Measurements from ENCODE around the gene ARL5B.

ARL5B gene

DNA sequence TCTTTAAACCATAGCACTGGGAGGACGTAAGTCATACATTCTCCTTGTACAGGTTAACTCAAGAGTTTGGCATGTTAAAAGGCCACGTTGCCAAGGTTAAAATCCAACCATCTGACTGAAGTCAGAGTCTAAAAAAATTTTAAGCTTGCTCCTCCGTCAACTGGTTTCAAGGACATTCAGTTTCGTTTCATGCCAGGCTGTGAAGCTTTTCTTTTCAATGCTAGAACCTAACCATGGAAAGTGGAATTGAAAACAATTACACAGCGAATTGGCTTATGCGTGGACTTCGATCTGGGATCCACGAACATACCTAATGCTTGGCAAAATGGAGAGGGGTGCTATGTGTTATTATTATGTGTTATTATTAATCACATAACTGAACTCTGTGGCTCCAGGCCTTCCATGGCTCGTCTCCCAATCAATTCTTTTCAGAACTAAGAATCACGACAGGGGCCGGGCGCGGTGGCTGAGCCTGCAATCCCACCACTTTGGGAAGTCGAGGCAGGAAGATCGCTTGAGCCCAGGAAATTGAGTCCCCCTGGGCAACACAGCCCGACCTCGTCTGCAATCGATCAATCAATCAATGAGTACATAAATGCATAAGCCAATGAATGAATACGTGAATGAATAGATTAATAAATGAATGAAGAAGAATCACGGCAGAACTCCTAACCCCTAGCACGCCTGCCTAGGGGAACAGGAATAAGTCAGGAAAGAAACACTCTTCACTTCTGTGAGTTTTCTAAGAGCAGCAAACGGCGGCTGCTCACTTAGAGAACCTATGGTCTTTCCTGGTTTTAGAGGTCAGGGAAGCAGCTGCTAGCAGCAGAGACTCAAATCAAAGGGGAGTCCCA lies 733 bp upstream of the ARL5B start:
- in situ Hi-C loops (cut with MboI; ENCODE audit: low sequenced_read_pairs) = no loop called here

DNA sequence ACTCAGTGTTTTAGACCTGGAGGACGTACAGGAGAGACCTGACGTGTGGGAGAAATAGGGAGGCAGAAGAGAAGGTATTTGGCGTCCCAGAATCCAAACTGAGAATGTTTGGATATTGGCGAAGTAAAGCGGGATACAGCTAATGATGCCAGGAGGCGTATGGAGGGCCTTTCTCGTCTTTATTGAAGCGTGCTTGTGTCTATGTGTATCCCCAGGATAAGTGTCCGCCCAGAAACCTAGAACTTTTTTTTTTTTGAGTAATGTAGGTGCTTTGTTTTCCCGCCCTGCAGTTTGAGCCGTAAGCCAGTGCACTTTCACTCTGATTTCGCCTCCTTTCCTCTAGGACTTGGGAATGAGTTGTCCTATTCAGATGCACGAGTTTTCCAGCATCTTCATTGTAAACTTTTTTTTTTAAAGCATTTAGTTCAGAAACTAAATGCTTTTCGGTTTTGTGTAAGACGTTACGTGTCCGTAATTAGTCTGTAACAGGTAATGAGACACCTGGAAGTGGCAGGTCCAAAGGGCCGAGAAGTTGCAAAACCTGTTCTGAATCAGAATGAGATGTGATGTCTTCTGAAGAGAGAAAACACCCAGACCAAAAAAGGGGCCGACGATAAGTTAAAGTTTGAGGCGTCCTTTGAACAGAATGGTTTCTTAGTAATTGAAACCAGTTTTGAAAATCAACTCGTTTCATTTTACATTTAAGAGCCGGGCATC lies 746 bp downstream of the ARL5B start:
- in situ Hi-C loops (cut with MboI; ENCODE audit: low sequenced_read_pairs) = no loop called here

DNA sequence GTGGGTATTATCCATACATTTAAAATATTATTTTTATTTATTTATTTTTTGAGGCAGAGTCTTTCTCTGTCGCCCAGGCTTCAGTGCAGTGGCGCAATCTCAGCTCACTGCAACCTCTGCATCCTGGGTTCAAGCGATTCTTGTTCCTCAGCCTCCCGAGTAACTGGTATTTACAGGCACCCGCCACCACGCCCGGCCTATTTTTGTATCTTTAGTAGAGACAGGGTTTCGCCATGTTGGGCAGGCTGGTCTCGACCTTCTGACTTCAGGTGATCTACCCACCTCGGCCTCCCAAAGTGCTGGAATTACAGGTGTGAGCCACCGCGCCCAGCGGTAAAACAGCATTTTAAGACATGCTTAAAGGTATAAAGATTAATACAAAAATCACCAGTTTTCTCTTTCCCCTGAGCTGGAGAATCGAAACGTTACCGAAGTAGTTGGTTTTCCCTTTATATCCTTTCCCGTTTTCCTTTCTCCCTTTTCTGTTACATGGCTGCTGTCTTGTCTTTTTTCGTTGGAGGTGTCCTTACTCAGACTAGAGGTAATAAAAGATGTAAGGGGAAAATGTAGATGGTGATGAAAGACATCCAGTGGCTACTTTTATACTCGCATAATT lies 1.7 kb downstream of the ARL5B start:
- in situ Hi-C loops (cut with MboI; ENCODE audit: low sequenced_read_pairs) = no loop called here

DNA sequence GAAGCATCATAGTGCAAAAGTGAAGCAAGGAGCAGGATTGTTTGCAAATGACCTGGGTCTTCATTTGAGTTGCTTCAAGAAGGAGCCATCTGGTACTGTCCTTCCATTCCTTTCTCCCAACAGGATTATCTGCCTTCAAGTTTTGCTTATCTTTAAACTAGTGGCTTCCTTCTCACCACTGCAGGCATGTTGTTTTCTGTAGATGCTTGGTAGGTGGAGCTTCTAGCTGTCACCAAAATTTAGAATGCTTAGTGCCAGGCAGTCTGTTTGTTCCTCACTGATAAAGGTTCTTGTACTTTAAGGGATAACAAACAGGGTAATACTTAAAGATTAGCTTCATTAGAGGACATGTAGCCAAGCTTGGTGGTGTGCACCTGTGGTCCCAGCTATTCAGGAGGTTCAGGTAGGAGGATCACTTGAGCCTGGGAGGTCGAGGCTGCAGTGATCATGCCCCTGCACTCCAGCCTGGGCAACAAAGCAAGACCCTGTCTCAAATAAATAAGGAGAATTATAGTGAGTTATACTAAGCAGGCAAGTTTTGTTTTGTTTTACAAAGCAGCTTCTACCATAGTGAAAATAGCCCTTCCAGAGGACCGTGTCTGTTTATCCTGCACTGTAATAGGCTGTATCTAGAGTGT lies 5.7 kb downstream of the ARL5B start:
- in situ Hi-C loops (cut with MboI; ENCODE audit: low sequenced_read_pairs) = no loop called here

DNA sequence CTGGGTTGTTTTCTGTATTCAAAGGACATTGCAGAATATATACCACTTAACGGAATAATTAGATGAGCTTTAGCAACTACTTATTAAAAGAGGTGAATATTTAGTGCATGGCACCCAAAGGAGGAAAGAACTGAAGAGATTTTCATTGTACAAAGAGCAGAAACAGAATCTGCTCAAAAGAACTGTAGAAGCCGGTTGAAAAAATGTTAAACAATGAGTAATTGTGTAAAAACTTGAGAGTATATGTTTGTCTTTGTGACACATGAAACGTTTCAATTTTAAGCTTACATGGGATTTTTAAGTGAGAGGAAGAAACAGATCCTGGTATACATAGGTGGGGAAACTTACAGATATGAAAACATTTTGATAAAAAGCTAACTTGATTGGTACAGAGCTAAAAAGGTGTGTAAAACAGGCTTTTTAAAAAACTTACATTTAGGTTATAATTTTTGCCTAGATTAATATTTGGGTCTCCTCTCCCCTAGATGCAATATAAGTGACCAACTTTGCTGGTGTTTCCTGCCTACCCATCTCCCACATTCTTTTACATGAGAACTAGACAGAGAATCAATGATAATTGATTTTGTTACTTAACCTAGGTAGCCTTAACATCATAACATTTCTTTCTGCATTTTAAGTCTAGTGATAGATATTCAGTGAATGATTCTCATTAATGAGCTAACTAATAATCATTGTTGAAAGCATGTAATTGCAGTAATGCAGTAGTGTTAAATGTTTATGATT lies 6.8 kb downstream of the ARL5B start:
- in situ Hi-C loops (cut with MboI; ENCODE audit: low sequenced_read_pairs) = no loop called here

DNA sequence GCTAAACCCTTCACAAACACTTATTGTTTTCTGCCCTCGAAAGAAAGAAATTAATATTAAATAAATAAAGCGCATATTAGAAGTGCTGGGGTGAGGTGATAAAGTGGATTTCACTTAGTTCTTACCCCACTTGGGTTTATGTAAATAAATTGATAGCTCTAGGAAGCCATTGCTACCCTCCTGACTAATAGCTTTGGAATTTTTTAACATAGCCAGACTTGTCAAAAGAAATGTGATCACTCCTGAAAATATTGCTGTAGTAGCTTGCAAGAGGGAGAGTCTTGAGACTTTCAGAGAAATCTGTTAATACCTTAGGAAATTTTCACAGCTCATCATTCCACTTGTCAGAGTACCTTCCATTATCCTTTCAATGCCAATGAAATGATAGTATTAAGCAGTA lies 7.6 kb downstream of the ARL5B start:
- in situ Hi-C loops (cut with MboI; ENCODE audit: low sequenced_read_pairs) = no loop called here

DNA sequence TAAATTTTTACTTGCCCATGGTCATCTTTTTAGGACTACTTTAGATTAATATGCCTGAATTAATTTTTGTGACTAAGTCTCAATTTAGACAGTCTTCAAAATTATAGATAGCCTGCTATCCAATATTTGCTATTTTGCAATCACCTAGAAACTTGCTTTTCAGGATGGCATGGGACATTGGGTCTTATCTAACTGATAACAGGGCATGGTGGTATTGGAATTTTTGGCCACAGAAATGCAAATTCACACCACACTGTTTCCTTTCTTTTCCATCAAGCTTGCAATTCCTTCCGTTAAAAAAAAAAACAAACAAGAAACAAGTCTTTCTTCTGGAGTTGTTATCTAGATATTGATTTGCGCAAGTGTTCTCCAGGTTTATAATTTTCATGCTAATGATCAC lies 8.8 kb downstream of the ARL5B start:
- in situ Hi-C loops (cut with MboI; ENCODE audit: low sequenced_read_pairs) = no loop called here

DNA sequence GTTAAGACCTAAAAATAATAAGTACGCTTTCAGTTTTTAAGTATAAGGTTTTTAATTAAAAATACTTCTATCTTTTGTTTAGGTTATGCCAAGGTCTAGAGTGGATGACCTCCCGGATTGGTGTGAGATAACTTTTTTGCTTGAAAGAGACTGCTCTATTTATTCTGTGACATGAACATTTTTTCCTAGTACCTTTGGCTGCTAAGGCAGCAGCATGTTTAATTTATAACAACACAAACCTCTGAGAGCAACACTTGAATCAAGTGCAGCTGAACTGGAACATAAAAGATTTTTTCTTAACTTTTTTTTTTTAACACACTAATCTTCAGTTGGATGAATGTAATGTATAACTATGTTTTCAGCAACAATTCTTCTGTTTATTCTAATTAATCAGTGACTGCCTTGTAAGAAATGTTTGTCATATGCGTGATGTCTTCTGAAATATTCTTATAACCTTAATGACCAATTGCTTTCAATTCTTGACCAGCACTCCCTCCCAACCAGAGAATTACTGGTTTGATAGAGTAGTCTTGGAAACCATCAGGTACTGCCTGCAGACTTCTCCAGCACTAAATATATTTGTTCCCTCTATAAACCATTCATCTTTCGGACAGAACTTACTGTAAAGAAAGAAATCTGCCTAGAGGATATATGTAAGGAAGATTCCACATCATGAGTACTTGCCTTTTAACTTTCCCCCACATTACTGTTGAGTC lies 16.0 kb downstream of the ARL5B start:
- in situ Hi-C loops (cut with MboI; ENCODE audit: low sequenced_read_pairs) = no loop called here

DNA sequence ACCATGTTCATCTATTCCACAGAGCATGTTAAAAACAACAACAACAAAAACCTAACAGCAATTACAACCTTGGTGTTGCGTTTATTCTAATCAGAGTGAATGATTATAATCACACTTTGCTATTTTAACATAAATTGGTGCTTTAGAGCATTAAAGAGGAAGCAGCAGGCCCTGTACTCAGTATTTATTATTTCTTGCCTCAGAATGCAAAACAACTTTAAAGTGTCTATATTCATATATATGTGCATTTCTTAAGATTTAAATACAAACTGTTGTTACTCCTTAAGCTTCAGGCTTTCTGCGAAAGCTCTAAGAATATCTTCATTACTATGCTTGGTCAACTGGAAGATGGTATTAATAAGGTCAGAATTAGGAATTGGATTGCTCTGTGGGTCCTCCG lies 21.5 kb downstream of the ARL5B start:
- in situ Hi-C loops (cut with MboI; ENCODE audit: low sequenced_read_pairs) = no loop called here

DNA sequence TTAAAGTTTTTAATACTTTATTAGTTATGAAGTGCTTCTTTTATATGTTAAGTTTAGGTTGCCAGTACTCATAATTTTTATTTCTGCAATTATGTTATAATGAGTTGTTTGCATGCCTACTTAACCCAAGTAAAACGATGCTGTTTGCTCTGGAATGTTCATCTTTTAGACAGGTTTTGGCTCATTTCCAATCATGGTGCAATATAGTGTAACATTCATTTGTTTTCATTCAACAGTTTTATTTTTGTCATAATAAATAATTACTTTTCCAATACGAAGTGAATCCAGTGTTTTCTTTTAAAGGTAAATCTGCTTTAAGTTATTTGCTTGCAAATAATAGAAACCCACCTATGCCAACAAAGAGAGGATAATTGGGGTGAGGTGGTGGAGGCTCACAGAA lies 22.1 kb downstream of the ARL5B start:
- in situ Hi-C loops (cut with MboI; ENCODE audit: low sequenced_read_pairs) = no loop called here

DNA sequence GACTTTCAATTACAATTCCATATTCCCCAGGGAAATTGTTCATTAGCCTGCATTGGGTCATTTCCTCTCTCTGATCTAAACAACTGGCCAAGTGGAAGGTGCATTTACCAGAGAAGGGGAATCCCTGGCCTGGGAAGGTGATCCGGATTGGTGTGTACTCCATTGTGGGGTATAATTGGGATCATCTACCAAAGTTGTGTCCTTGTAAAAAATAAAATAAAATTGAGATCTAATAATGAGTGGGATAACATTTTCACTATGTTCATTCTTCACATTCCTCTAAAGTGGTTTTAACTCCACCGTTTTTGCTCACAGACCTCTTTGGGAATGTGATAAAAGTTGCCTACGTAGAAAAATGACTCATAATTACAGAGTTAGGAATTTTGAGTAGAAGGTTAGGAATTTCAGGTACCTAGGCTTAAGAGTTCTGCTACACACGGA lies 22.8 kb downstream of the ARL5B start:
- in situ Hi-C loops (cut with MboI; ENCODE audit: low sequenced_read_pairs) = no loop called here

DNA sequence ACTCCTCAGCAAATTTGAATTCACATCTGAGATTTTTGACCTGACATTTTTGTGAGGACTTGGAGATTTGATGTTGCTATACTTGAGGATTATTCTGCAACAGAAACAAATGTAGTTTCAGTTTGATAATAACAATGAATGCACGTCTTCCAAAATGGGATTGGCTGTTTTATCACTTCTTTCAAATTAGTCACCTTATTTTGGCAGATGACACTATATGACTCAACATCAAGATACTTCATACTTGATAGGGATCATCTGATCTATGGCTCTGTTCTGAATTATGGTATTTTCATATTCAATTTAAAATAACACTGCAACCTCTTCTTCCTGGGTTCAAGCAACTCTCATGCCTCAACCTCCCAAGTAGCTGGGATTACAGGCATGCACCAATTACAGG lies 24.2 kb downstream of the ARL5B start:
- in situ Hi-C loops (cut with MboI; ENCODE audit: low sequenced_read_pairs) = no loop called here

DNA sequence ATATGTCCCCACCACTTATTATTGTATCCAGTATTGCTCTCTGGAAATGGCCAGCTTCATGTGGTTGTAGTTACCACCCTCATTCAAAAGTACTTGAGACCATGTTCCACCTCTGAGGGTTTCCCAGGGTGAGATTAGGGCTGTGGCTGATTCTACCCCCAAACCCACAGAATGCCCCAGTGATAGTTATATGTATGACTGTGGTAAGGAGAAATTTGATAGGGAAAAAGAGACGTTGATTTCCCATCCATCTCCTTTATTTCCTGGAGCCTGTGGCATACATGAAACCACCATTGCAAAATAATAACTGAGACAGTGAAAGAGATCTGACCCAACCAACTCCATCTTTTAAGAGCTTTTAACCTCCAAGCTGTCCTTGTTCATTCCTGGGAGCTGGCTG lies 25.2 kb downstream of the ARL5B start:
- in situ Hi-C loops (cut with MboI; ENCODE audit: low sequenced_read_pairs) = no loop called here

DNA sequence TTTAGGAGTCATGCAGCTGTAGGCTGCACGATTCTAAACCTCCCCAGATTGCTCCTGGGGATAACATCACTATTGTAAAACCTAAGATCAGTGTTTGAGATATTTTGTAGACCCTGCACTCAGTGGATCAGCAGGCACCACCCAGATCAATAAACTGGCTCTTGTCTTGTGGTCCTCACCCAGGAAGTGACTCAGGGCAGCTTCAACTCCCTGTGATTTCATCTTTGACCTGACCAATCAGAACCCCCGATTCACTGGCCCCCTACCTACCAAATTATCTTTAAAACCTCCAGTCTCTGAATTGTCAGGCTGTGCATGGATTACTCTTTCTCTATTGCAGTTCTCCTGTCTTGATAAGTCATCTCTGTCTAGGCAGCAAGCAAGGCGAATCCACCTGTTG lies 25.7 kb downstream of the ARL5B start:
- in situ Hi-C loops (cut with MboI; ENCODE audit: low sequenced_read_pairs) = no loop called here

DNA sequence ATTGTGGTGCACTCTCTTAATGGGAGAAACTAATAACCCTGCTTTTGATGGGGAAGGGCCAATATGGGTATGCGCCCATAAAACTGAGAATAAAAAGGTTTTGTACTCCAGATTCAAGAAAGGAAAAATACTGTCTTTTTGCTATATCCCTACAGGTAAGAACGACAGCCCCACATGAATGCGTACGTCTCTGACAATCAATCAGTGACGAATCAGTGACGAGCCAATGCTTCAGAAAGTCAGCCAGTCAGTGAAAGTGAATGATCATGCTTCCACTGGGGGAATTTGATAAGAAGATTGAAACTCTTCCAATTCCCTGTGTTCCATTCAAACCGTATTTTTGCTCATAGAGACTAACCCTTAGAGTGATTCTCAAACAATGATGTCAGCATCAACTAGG lies 26.3 kb downstream of the ARL5B start:
- in situ Hi-C loops (cut with MboI; ENCODE audit: low sequenced_read_pairs) = no loop called here

DNA sequence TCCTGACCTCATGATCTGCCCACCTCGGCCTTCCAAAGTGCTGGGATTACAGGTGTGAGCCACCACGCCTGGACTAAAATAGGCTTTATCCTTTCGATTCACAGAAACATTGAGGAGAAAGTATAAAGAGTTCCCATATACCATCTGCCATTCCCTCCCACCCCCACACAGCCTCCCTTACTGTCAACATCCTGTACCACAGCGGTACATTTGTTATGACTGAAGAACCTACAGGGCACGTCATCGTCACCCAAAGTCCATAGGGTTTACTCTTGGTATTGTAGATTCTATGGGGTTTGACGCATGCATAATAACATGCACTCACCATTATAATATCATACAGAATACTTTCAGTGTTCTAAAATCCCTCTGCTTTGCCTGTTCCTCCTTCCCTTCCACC lies 28.0 kb downstream of the ARL5B start:
- in situ Hi-C loops (cut with MboI; ENCODE audit: low sequenced_read_pairs) = no loop called here

DNA sequence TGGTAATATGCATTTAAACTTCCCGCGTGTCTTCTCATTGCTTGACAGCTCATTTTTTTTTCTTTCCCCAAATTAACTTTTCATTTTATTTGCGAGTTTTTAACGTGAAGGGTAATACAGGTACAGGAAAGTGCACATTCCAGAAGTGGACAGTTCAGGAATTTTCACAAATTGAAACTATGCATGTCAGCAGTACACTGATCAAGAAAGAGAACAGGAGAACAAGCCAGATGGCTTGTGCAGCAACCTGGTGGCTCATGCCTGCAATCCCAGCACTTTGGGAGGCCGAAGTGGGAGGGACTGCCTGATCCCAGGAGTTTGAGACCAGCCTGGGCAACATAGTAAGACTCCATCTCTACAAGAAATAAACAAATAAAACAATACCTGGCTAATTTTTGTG lies 28.5 kb downstream of the ARL5B start:
- in situ Hi-C loops (cut with MboI; ENCODE audit: low sequenced_read_pairs) = no loop called here

DNA sequence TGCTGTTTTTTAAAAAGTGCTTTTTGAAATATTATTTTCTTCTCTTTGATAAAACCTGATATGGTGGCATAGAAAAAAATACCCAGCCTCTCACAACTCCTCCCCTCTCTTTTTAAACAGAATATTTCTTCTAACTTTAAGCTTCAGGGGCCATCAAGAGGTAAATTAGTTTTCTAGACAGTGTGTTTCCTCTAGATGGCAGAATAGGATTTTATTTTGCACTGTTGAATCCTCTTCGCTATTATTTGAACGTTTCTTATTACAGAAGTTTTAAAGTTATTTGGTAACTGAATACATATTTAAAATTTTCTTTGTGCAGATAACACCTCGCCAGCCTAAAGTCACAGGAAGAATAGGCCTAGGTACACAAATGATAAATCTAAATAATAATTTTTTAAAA lies 30.3 kb downstream of the ARL5B start:
- in situ Hi-C loops (cut with MboI; ENCODE audit: low sequenced_read_pairs) = no loop called here

DNA sequence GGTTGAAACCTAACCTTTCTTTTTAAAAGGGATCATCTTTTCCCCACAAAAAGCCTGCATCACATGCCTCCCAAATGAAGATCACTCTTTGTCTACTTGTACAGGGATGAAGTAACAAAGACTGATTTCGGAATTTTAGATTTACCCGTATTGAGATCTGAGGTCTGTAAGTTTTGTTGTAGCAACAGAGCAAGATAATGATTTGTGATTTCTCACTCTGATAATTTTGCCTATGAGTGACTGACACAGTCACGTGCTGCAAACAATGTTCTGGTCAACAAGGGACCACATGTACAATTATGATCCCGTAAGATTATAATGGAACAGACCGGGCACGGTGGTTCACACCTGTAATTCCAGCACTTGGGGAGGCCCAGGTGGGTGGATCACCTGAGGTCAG lies 31.3 kb downstream of the ARL5B start:
- in situ Hi-C loops (cut with MboI; ENCODE audit: low sequenced_read_pairs) = no loop called here
